COR-L47 (cell line): ENCODE results near the gene SH3RF3.
A peak's percentile ranks its signal among the peaks of the same experiment; 100 is the strongest.
"Not testable (repeated sequence)": the region's sequence is repeated elsewhere in the genome, so short reads cannot be mapped to it uniquely, and the experiment has no call there.

Experiments
- DNase-seq: peaks from one replicate; lab custom pipeline; 2025; lab: John Stamatoyannopoulos, UW

Gene SH3RF3

GRCh38 chr2:109118321-109118720, 10.7 kb upstream of the SH3RF3 start:
- DNase-seq: no peak

GRCh38 chr2:109120166-109120565, 8.8 kb upstream of the SH3RF3 start:
- no peak for DNase-seq

- DNase-seq: not testable (repeated sequence)
Observed at GRCh38 chr2:109120686-109121085, 8.3 kb upstream of the SH3RF3 start.

- no peak for DNase-seq
Observed at GRCh38 chr2:109123586-109124201, 5.3 kb upstream of the SH3RF3 start.

- DNase-seq: peak; percentile 38
Observed at GRCh38 chr2:109124982-109125592, 3.9 kb upstream of the SH3RF3 start.

- DNase-seq: no peak
Observed at GRCh38 chr2:109125593-109126500, 3.2 kb upstream of the SH3RF3 start.

GRCh38 chr2:109126501-109126860, 2.5 kb upstream of the SH3RF3 start:
- no peak for DNase-seq

GRCh38 chr2:109127556-109127955, 1.4 kb upstream of the SH3RF3 start:
- DNase-seq: no peak

GRCh38 chr2:109128048-109128615, 873 bp upstream of the SH3RF3 start:
- peak; percentile 71 for DNase-seq

GRCh38 chr2:109129356-109129920, 433 bp downstream of the SH3RF3 start:
- no peak for DNase-seq

- DNase-seq: no peak
Observed at GRCh38 chr2:109129921-109130722, 1.1 kb downstream of the SH3RF3 start.

GRCh38 chr2:109130723-109130995, 1.7 kb downstream of the SH3RF3 start:
- no peak for DNase-seq

- no peak for DNase-seq
Observed at GRCh38 chr2:109131777-109132176, 2.8 kb downstream of the SH3RF3 start.

- DNase-seq: no peak
Observed at GRCh38 chr2:109132626-109133025, 3.6 kb downstream of the SH3RF3 start.

- DNase-seq: no peak
Observed at GRCh38 chr2:109133746-109134145, 4.7 kb downstream of the SH3RF3 start.

- no peak for DNase-seq
Observed at GRCh38 chr2:109134741-109135358, 5.8 kb downstream of the SH3RF3 start.

GRCh38 chr2:109135359-109136197, 6.6 kb downstream of the SH3RF3 start:
- DNase-seq: peak; percentile 32

GRCh38 chr2:109136542-109136941, 7.5 kb downstream of the SH3RF3 start:
- DNase-seq: no peak

- no peak for DNase-seq
Observed at GRCh38 chr2:109137616-109138015, 8.6 kb downstream of the SH3RF3 start.

GRCh38 chr2:109138449-109138848, 9.4 kb downstream of the SH3RF3 start:
- DNase-seq: no peak
